ENCODE data around the gene EPHB2.

DNA sequence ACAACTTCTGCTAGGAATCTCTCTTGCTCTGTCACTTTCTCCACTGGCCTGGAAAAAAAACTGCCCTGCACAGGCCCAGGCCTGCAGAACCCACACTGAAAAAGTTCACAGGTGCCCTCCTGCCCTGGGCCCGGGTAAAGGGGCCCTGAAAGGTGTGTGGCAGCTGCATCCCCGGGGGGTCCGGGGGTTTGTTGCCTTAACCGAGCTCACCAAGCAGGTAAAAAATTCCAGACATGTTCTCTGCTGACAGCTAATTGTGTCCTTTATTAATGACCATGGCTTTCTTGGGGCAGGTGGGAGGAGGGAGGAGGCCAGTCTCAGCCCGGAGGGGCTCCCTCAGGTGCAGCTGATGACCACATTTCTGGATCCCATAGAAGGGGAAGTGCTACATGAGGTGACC is 139.1 kb downstream of the EPHB2 start:
- no peak for TF ChIP-seq RAD21 (IDR thresholded peaks at IDR 0.05; ENCODE audit: low read depth)
- TF ChIP-seq FOXM1 (IDR thresholded peaks at IDR 0.05; ENCODE audit: borderline replicate concordance, low read depth): no peak

Measured in Ishikawa (cell line).